HUDEP-2 (cell line): ENCODE measurements around the gene PRRT4.

Experiments used
- DNase-seq, 76 experiments: peaks; one replicate each; lab custom pipeline; 2025; ENCODE audit not compliant: unreplicated experiment in 76 of 76; lab: John Stamatoyannopoulos, UW

PRRT4 gene

DNA sequence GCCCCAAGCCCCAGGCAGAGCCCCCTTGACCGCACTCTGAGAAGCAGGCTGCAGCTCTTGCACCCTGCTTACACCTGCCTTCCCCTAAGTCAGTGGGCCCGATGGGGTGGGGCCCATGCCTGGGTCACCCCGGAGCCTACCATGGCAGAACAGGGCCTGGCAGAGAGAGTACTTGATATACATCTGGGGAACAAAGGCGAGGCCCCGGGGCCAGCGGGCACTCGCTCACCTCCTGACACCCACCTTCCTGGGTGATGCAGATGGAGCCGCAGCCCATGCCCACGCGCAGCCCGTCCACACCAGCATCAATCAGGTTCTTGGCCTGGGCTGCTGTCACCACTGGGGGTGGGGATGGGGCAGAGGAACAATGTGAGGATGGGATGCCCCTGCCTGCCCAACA lies 34.9 kb upstream of the PRRT4 start:
- DNase-seq: no peak

DNA sequence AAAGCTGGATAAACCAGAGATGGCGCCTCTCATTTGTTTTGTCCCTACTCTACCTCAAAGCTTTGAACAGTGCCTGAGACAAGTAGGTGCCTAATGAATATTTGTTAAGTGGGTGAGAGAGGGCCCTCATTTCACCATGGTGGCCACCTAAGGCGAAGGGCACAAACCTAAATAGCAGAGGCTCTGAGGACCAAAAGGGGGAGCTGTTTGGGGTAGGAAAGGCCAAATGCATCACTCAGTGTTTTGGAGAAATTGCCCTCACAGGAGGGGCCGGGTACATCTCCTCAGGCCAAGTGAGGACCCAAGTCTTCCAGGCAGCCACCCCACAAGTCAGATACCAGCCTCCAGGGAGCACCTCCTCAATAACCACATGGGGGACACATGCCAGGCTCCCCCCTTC lies 34.3 kb upstream of the PRRT4 start:
- no peak for DNase-seq

DNA sequence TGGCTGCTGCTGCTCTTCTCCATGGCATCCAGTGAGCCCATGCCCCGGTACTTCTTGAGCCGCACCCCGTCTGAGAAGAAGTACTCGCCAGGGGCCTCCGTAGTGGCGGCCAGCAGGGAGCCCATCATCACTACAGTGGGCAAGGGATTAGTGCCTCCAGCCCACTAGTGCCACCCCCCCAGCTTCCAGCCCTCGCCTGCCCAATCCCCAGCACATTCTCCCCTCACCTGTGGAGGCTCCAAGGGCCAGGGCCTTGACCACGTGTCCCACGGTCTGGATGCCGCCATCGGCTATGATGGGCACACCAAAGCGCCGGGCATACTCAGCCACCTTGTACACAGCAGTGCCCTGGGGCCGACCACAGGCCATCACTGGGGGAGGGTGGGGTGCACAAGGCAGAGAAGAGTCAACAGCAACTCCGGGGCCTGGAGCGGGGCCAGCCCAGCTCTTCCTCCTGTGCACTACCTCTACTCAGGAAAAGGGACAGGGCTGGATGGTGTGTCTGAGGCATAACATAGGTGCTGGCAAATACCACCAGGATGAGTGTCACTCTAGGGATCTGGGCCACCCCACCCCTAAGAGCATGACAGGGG lies 33.5 kb upstream of the PRRT4 start:
- DNase-seq: no peak

DNA sequence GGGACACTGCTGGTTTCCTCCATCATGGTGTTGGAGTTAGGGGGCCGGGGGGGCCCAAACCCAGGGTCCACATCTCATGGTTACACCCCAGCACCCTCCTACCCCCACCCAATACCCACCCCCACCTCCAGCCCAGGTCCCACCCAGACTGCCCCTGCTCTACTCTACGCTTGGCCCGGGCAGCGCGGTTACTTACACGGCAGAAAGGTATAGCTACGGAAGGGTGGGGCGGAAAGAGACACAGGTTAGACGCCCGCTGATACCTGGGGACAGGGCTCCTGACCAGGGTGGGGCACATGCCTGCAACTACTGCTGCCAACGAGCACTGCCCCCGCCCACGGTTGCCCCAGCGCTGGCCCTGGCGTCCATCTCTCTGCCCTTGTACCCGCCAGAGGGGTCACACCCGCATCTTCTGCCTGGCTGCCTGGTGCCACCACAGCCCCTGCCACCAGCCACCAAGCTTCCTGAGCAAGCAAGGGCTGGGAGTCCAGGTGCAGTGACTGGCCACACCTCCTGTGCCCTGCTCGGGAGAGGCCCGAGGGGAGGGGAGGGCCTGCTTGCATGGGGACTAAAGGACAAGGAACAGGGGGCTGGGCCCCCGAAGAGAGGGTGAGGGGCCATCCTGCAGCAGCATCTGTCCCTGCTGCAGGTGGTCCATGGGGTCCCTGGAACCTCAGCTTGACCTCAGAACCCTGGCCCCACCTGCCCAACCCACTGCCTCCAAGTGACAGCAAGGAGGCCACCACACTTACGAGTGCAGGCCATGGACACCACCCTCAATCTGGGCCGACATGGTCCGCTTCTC lies 32.2 kb upstream of the PRRT4 start:
- no peak for DNase-seq

DNA sequence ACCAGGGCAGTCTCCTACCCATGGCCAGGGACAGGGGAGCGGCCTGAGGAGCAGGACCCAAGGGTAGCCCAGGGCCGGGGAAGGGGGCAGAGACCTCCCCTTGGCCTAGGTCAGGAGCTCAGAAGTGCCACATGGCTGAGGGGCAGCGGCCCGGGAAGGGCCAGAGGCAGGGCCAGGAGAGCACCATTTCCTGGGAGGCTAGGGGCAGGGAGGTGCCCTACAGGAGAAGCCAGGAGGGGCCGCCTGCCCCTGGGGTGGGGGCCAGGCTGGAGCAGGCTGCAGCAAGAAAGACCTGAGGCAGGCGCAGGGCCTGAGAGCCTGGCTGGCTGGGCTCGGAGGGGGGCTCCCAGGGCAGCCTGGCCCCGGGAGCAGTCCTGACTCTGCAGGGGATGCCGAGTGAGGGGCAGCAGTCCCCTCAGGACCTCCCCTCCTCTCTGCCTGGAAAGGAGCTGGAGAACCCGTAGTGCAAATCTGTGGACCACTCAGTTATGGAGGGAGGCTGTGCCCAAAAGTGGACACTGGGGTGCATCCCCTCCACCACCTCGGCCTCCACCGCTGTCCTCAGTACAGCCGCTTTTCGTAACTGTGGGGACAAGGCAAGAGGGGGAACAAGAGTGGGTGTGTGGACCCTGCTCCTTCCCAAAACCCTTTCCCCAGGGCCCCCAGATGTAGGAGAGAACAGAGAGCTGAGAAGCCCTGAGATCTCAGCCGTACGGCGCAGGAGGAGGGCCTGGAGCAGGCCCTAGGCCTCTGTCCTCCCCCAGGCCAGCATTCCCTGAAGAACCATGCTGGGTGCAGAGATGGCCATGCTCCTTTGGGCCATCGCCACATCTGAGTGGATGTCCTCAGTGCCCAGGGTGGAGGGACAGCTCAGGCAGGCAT lies 31.2 kb upstream of the PRRT4 start:
- no peak for DNase-seq

DNA sequence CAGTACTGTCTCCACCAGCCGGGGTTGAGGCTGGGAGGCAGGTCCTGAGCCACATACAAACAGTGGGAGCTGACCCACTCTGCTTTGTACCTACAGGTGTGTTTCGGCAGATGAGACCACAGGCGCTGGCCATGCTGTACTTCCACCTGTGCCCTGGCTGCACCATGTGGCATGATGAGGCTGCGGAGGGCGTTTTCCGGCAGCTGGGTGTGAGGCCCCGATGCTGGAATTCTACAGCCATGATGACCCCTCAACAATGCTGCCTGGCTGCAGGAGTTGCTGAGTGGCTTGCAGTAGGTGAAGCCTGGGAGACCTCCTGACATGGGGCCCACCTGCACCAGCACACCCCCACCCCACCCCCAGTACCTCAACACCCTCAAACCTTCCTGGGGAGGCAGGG lies 30.3 kb upstream of the PRRT4 start:
- DNase-seq: no peak

DNA sequence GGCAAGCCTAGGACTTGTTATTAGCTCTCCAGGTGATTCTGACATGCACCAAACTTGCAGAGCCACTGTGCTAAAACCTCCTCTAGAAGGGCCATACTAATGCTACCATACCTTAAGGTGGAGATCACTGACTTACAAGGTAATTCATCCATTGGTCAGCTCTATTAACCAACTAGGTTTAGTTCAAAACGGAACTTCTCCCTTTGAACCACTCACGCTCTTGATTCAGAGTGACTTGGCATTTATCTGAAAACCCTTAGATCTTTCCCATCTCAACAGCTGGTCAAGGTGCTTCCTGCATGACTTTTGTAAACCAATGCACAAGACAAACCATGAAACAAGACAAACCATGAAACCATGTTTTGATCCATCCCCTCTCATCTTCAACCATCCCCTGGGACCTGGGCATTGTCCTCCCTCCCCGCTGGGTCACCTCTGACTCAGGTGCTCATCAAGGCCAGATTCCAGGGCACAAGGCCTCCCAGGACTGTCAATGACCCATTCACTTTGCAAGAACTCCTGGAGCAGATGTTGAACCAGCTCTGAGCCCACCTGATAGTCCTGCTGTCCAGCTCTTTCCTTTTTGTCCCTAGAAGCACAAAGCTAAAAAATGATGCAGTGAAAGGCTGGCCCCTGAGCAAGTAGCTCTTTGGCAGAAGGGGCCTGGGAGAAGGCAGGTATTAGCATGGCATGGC lies 29.5 kb upstream of the PRRT4 start:
- no peak for DNase-seq

DNA sequence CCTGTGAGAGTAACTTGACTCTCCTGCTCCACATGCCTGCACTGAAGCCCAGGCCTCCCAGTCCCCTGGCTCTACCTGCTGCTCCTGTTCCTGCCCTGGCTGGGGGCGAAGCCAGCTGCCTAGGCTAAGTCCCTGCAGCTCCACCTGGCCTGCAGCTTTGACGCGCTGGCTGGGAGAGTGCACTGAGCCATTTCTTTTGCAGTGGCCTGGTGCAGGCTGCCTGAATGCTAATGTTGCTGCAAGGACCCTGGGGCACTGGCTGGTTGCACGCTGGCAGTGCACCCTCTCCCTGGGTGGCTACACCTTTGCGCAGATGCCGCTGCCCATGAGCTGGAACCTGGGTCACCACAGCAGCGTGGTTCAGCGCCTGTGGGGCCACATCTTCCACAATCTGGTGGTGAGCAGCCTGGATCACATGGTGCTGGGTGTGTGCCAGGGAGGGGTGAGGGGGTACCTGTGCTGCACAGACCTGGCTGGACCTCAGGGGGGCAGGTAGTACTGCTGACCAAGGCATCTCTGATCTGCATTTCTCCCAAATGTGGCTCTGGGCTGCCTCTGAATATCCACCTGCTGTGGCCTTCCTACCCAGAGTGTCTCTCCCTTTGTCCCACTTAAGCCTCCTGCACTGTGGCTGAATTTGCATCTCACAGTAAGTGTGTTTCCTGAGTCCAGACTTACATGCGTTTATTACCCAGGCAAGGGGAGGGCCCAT lies 28.3 kb upstream of the PRRT4 start:
- no peak for DNase-seq

DNA sequence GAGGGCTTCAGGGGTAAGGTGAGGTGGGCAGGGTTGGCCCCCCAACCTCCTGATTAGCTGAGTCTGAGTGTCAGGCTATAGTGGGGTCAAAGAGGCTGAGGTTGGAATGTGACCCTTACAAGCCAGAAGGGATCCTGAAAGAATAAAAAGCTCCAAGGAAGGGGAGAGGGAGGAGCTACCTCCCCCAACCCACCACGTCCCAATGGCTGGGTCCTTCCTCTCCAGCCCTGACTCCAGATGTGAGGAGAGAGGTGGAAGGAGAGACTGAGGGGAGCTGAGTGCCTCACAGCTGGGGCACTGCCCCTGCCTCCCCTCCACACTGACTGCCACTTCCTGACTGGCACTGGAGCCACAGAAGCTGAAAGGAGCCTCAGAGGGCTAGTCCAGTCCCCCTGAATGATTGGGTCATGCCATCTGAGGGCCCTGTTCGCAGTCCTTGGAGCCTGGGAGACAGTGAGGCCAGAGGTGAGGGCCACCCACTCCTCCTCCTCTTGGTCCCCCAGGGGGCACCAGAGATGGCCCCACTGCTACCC lies 27.7 kb upstream of the PRRT4 start:
- no peak for DNase-seq

DNA sequence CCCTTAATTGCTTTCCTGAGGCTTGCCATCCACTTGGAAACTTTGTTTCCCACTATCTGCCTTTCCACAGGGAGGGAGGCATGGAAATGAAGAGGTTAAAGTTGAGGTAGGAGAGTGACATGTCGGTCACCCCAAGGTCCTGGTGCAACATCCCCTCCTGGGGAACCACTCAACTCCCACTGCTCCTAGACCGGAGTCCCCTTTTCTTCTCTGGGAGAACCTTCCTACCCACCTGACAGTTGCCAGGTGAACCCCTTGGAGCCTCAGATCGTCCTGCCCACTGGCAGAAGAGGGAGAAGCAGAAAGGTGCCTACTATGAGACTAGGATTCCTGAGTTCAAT lies 26.6 kb upstream of the PRRT4 start:
- DNase-seq: no peak

DNA sequence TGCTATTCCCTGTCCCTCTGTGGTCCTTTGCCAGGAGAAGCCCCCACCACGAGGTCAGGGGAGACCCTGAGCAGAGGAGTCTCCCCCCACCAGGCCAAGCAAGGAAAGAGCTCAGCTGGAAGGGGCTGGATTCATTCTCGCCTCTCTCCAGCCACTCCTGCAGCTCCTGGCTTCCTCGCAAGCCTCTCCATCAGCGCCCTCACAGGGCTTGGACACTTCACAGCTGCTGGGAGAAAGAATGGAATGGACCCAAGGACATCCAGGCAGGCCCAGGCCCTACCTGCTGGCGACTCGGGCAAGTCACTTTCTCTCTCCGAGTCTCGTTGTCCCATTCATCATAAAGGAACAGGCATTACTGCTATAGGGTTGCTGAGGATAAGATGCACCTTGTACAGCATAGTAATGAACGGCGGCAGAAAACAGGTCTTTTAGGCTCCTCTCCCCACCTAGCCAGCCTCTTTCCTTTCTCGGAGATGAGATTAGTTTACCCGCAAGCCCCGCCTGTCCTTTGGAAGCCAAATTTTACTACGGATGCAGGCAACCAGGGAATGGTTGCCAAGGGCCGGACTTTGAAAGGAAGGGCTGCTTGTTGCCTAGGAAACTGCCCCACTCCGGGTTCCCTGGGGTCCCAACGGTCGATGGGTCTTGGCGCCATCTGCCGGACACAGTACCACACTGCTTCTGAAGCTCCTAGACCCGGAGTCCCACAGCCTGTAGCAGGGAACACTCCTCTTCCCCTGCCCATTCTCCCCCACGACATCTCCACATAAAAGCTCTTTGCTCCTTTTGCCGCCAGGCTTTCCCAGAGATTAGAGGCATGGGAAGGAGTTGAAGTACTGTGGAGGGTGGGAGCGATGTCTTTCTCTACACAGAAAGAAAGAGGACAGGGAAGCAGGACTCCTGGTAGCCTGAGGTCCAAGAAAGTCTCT lies 26.0 kb upstream of the PRRT4 start:
- DNase-seq: peak in 48 of 76 experiments; percentile 3 to 69 (median 32)

DNA sequence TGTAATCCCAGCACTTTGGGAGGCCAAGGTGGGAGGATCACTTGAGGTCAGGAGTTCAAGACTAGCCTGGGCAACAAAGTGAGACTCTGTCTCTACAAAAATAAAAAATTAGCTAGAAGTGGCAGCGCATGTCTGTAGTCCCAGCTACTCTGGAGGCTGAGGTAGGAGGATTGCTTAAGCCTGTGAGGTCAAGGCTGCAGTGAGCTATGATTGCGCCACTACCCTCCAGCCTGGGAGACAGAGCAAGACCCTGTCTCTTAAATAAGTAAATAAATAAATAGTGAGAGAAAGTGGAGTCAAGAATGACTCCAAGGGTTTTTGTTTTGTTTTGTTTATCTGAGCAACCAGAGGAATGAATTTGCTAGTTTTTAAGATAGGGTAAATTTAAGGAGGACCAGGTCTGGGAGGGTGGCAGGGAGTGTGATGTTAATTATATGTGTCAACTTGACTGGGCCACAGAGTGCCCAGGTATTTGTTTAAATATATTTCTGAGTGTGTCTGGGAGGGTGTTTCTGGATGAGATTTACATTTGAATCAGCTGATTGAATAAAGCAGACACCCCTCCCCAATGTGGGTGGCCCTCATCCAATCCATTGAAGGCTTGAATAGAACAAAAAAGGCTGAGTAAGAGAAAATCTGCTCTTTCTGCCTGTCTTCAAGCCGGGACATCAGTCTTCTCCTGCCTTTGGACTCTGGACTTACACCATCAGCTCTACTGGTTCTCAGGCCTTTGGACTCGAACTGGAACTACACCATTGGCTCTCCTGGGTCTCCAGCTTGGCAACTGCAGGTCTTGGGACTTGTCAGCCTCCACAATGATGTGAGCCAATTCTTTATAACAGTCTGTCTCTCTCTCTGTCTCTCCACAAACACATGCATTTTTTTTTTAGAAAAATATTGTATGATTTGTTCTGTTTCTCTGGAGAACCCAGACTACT lies 24.8 kb upstream of the PRRT4 start:
- no peak for DNase-seq

DNA sequence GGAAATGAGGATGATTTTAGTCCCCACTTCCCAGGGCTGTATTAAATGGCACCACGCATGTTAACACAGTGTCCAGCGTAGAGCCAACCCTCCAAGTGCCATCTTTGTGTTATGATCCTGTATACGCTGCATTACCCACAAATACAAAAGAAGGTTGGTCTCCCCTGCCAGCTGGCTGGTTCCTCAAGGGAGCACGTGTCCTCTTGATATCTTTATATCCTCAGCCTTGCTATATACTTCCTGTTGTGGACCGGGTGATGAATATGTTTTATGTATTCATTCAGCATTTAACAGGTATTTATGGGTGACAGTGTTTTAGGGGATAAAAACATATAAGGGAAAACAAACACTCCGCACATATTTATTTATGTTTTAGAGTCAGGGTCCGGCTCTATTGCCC lies 23.2 kb upstream of the PRRT4 start:
- DNase-seq: no peak

DNA sequence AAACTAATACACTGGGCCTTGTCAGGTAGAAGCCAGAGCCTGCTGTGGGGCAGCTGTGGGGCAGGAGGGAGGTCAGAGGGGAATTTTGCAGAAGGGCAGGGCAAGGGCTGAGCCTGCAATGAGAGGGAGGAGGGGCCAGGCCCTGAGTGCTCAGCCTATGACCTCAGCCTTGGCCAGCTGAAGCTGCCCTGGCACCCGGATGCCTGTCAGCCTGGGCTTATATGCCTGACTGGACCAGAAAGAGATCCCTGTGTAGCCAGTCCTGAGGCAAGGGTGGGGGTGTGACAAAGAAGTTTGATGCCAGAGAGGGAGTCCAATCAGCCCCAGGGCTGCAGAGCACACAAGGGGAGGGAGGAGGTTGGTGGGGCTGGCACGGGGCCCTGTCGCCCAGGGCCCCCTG lies 22.3 kb upstream of the PRRT4 start:
- DNase-seq: peak in 2 of 76 experiments; percentile 10 to 14

DNA sequence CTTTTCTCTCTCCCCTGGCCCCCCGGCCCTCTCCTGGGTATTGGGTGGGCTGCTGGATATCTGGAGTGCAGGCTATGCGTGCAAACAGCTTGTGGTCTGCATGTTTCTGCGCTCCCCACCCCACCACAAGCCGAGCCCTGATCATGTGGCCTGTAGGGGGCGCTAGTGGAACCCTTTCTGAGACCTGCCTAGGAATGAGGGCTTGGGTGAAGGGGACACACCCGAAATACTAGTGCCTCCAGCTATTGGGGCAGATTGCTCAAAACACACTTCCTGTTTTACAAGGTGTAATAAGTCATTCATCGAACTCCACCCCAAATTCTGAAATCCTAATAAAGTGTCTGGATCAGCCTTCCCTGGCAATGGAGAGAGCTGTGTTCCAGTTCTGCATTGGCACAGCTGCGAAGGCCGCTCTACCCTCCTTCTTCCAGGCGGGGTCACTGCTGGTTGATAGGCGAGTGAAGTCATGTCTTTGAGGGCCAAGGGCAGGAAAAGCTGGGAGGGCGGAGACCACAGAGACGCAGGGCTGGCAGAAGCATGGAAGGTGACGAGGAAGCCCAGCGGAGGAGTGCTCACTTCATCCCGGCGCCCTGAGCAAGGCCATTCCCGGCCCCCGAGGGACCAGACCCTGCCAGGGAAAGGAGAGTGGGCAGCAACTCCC lies 19.8 kb upstream of the PRRT4 start:
- DNase-seq: peak in 23 of 76 experiments; percentile 6 to 40 (median 19)

DNA sequence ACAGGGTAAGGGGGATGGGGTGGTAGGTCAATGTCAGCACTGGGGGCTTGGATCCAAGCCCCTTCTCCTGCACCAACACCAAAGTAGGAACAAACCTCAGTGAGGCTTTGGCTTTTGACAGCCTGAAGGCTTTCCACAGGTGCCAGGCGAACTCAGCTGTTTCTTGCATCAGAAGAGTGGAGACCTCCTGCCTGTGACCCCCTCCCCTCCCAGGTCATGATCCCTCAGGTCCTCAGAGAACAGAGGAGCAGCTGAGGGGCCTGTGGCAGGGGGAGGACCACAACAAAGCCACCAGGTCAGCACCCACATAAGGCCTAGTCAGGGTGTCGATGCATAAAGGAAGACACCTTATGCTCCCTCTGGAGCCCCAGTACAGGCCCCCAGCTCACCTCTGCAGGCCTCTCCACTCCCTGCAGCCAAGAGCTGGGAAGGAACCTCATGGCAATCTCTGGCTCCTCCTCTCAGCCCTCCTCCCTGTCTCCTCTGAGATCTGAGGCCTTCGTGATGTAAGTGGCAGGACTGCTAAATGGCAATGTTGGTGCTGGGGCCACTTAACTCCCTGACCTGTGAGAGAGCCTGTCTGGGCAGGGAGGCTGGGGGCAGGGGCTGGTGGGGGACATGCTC lies 19.1 kb upstream of the PRRT4 start:
- no peak for DNase-seq

DNA sequence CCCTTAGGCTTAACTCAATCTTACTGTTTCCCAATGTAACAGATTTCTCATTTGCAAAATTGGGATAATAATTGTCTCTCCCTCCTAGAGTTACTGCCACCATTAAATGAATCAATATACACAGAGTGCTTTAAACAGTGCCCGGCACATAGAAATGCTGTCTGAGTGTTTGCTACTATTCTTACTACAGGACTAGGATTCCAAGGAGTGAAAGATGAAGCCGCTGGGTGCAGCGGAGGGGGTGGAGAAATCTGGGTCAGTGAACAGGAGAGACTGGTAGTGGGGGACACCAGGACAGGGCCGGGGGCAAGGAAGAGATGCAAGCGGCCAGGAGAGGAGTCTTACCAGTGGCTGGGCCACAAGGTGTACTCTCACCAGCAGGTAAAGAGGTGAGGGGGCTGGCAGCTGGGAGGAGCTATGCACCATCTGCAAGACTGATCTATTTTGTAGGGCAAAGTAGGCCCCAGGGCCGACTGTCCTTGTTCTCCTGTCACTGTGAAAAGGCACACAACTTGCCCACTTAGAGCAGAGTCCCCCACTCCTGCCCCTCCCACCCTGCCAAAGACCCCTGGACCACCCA lies 18.5 kb upstream of the PRRT4 start:
- no peak for DNase-seq
